GM23338 (cell line): ENCODE data around the gene ZNF224. TPM values are rescaled to one million over a fixed set of nuclear protein-coding genes. Genes with fewer than 3 reads are reported as not detected.

Experiments
- polyA plus RNA-seq: library from polyadenylated mRNA; unstranded; fragments of >200 nt; fragmentation: Nextera tagmentation; extraction: Ambion mirVana; gene quantifications from 2 replicates; pipeline ENCODE4 v1.2.1, GENCODE V29; 2016
- small RNA-seq: library from RNA; depleted of rRNA; stranded (forward); fragments of <200 nt; gene quantifications from one replicate; pipeline ENCODE3, GENCODE V24; 2014; ENCODE audit warnings: low replicate concordance
- total RNA-seq: library from RNA; depleted of rRNA; stranded (reverse); fragments of >200 nt; shearing (Covaris generic); gene quantifications from 2 replicates; pipeline ENCODE4 v1.2.3, GENCODE V29; 2014; rRNA removed

Gene ZNF224
- total and polyA plus RNA-seq, 2 experiments from 2014 or later: 9.4 to 16.5 TPM

Small RNAs within 50 kb of the gene (small RNA-seq; reads per million reads assigned to genes)
- not detected for gene RNU6-902P

Other genes starting within 250 kb of the ZNF224 start
- 3.7 and 3.9 TPM in 2 replicates for gene ZNF404, start 210.4 kb upstream of the ZNF224 start, total RNA-seq
- gene ZNF404, start 210.4 kb upstream of the ZNF224 start, polyA plus RNA-seq: 3.9 and 5.0 TPM in 2 replicates
- 9.6 and 13.2 TPM in 2 replicates for gene ZNF45, start 159.1 kb upstream of the ZNF224 start, total RNA-seq
- gene ZNF45, start 159.1 kb upstream of the ZNF224 start, polyA plus RNA-seq: 3.3 and 4.1 TPM in 2 replicates
- 9.2 and 14.0 TPM in 2 replicates for gene ZNF221, start 143.1 kb upstream of the ZNF224 start, total RNA-seq
- gene ZNF221, start 143.1 kb upstream of the ZNF224 start, polyA plus RNA-seq: 1.5 and 1.6 TPM in 2 replicates
- gene ZNF155, start 110.2 kb upstream of the ZNF224 start, total RNA-seq: 6.0 and 7.8 TPM in 2 replicates
- 2.9 and 3.8 TPM in 2 replicates for gene ZNF155, start 110.2 kb upstream of the ZNF224 start, polyA plus RNA-seq
- 2.2 and 2.6 TPM in 2 replicates for gene ZNF230, start 91.4 kb upstream of the ZNF224 start, total RNA-seq
- 1.8 and 1.9 TPM in 2 replicates for gene ZNF230, start 91.4 kb upstream of the ZNF224 start, polyA plus RNA-seq
- gene ZNF222, start 69.0 kb upstream of the ZNF224 start, total RNA-seq: 2.3 and 3.4 TPM in 2 replicates
- gene ZNF222, start 69.0 kb upstream of the ZNF224 start, polyA plus RNA-seq: 2.6 and 2.8 TPM in 2 replicates
- 5.8 and 8.2 TPM in 2 replicates for gene ZNF223, start 42.3 kb upstream of the ZNF224 start, total RNA-seq
- 3.3 TPM in 2 replicates for gene ZNF223, start 42.3 kb upstream of the ZNF224 start, polyA plus RNA-seq
- 3.1 and 4.0 TPM in 2 replicates for gene ZNF284, start 22.2 kb upstream of the ZNF224 start, total RNA-seq
- gene ZNF284, start 22.2 kb upstream of the ZNF224 start, polyA plus RNA-seq: 1.4 and 1.5 TPM in 2 replicates
- gene ZNF225, start 19.0 kb downstream of the ZNF224 start, total RNA-seq: 3.8 and 4.8 TPM in 2 replicates
- 1.8 TPM in 2 replicates for gene ZNF225, start 19.0 kb downstream of the ZNF224 start, polyA plus RNA-seq
- 8.3 TPM in 2 replicates for gene ZNF234, start 47.2 kb downstream of the ZNF224 start, total RNA-seq
- 3.7 and 4.7 TPM in 2 replicates for gene ZNF234, start 47.2 kb downstream of the ZNF224 start, polyA plus RNA-seq
- 11.7 and 18.5 TPM in 2 replicates for gene ZNF226, start 70.7 kb downstream of the ZNF224 start, total RNA-seq
- 7.6 and 10.5 TPM in 2 replicates for gene ZNF226, start 70.7 kb downstream of the ZNF224 start, polyA plus RNA-seq
- 14.5 and 18.2 TPM in 2 replicates for gene ZNF227, start 118.2 kb downstream of the ZNF224 start, total RNA-seq
- gene ZNF227, start 118.2 kb downstream of the ZNF224 start, polyA plus RNA-seq: 6.6 and 8.7 TPM in 2 replicates
- 1.8 and 4.2 TPM in 2 replicates for gene ZNF233, start 165.5 kb downstream of the ZNF224 start, total RNA-seq
- gene ZNF233, start 165.5 kb downstream of the ZNF224 start, polyA plus RNA-seq: 2.5 and 2.7 TPM in 2 replicates
- gene ZNF235, start 210.7 kb downstream of the ZNF224 start, total RNA-seq: 3.8 and 5.0 TPM in 2 replicates
- 3.4 and 5.1 TPM in 2 replicates for gene ZNF235, start 210.7 kb downstream of the ZNF224 start, polyA plus RNA-seq